Activated naive CD8-positive, alpha-beta T cell (primary cell): ENCODE results near the gene FAM83C.

Experiments used
- H3K27ac Mint-ChIP-seq: one replicate; pipeline ENCODE4 v1.8.0; 2021; ENCODE audit warnings: mixed read lengths
- H3K27me3 Mint-ChIP-seq: one replicate; pipeline ENCODE4 v1.8.0; 2021; ENCODE audit warnings: mixed read lengths
- H3K36me3 Mint-ChIP-seq: one replicate; pipeline ENCODE4 v1.8.0; 2021; ENCODE audit warnings: mixed read lengths
- H3K4me1 Mint-ChIP-seq: one replicate; pipeline ENCODE4 v1.8.0; 2021; ENCODE audit warnings: low read depth, mixed read lengths
- H3K4me3 Mint-ChIP-seq: one replicate; pipeline ENCODE4 v1.8.0; 2021; ENCODE audit warnings: mild to moderate bottlenecking, mixed read lengths
- H3K9me3 Mint-ChIP-seq: one replicate; pipeline ENCODE4 v1.8.0; 2021; ENCODE audit warnings: low read depth, mixed read lengths

The FAM83C gene

DNA sequence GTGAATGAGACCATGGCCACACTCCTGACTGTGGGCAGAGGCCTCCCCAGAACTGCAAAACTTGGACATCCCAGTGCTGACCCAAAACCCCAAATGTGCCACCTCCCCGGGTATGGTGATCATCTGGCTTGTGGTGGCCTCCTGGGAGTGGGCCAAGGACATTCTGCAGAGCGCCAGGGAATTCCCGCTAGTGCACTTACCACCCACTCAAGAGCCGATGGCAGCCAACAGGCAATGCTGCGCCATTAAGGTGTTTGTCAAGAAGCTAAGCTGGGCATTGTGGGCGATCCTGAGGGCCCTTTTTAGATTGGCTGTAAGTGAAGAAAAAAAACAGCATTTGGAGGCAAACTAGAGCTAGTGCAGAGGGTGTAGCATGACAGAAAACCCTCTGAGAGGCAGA lies 56.3 kb downstream of the FAM83C start:
- no peak overlapping the region for H3K27ac Mint-ChIP-seq
- H3K36me3 Mint-ChIP-seq: peaks cover 41% of the 10 kb centered on the region
- H3K4me1 Mint-ChIP-seq: no peaks in the 10 kb centered on the region
- no peak overlapping the region for H3K4me3 Mint-ChIP-seq
- H3K9me3 Mint-ChIP-seq: no peaks in the 10 kb centered on the region
- H3K27me3 Mint-ChIP-seq: peaks cover 4% of the 10 kb centered on the region
